ENCODE results near the gene KCNQ5.

The KCNQ5 gene

GRCh38 chr6:72643214-72643613 is 21.4 kb downstream of the KCNQ5 start:
- no peak overlapping the region for H3K27ac ChIP-seq
- no peak overlapping the region for H3K9ac ChIP-seq
- no peaks in the 10 kb centered on the region for H3K27me3 ChIP-seq (ENCODE audit: control insufficient read depth, insufficient read depth, low read length)
- no peak overlapping the region for H3K4me2 ChIP-seq (ENCODE audit: low read length)
- H3K9me3 ChIP-seq (ENCODE audit: control insufficient read depth, low read length) = no peaks in the 10 kb centered on the region
- TF ChIP-seq CTCF (IDR thresholded peaks at IDR 0.05) = no peak
- H3K36me3 ChIP-seq (ENCODE audit: control insufficient read depth, insufficient read depth, low read length) = no peaks in the 10 kb centered on the region
- H3K4me3 ChIP-seq (ENCODE audit: low read depth, low read length) = no peak overlapping the region
- H3K4me1 ChIP-seq = no peaks in the 10 kb centered on the region
- no peaks in the 10 kb centered on the region for H3K79me2 ChIP-seq
- no peak overlapping the region for H2AFZ ChIP-seq

GRCh38 chr6:72646604-72647485 is 25.0 kb downstream of the KCNQ5 start:
- Histone ChIP-seq H3K4me2 (ENCODE audit: low read length) (no peak overlapping the region), H3K36me3 (ENCODE audit: control insufficient read depth, insufficient read depth, low read length) (no peaks in the 10 kb centered on the region), H3K4me1 (no peaks in the 10 kb centered on the region), H2AFZ (no peak overlapping the region), H3K9ac (no peak overlapping the region), H3K9me3 (ENCODE audit: control insufficient read depth, low read length) (no peaks in the 10 kb centered on the region), H3K27me3 (ENCODE audit: control insufficient read depth, insufficient read depth, low read length) (no peaks in the 10 kb centered on the region), H3K79me2 (no peaks in the 10 kb centered on the region), H3K4me3 (ENCODE audit: low read depth, low read length) (no peak overlapping the region), H3K27ac (no peak overlapping the region)
- TF ChIP-seq CTCF (IDR thresholded peaks at IDR 0.05) = no peak

GRCh38 chr6:72647489-72647888 is 25.6 kb downstream of the KCNQ5 start:
- no peaks in the 10 kb centered on the region for H3K79me2 ChIP-seq

GRCh38 chr6:72649032-72649984 is 27.4 kb downstream of the KCNQ5 start:
- Histone ChIP-seq H3K4me1 (no peaks in the 10 kb centered on the region), H3K4me3 (ENCODE audit: low read depth, low read length) (no peak overlapping the region), H3K36me3 (ENCODE audit: control insufficient read depth, insufficient read depth, low read length) (no peaks in the 10 kb centered on the region), H3K27me3 (ENCODE audit: control insufficient read depth, insufficient read depth, low read length) (no peaks in the 10 kb centered on the region), H3K9me3 (ENCODE audit: control insufficient read depth, low read length) (no peaks in the 10 kb centered on the region), H3K9ac (no peak overlapping the region), H3K27ac (no peak overlapping the region), H3K4me2 (ENCODE audit: low read length) (no peak overlapping the region), H2AFZ (no peak overlapping the region), H3K79me2 (no peaks in the 10 kb centered on the region)
- TF ChIP-seq CTCF (IDR thresholded peaks at IDR 0.05) = no peak

More at GRCh38 chr6:72647489-72647888, 25.6 kb downstream of the KCNQ5 start:
- Histone ChIP-seq H3K36me3 (ENCODE audit: control insufficient read depth, insufficient read depth, low read length) (no peaks in the 10 kb centered on the region), H3K9ac (no peak overlapping the region), H3K27ac (no peak overlapping the region), H3K9me3 (ENCODE audit: control insufficient read depth, low read length) (no peaks in the 10 kb centered on the region), H3K27me3 (ENCODE audit: control insufficient read depth, insufficient read depth, low read length) (no peaks in the 10 kb centered on the region), H3K4me1 (no peaks in the 10 kb centered on the region), H3K4me3 (ENCODE audit: low read depth, low read length) (no peak overlapping the region), H2AFZ (no peak overlapping the region), H3K4me2 (ENCODE audit: low read length) (no peak overlapping the region)
- TF ChIP-seq CTCF (IDR thresholded peaks at IDR 0.05) = no peak

All from parathyroid adenoma (tissue), 2 donors.